ENCODE measurements around the gene CFDP1. TPM values are rescaled to one million over a fixed set of nuclear protein-coding genes. Genes with fewer than 3 reads are reported as not detected.

The CFDP1 gene
- total RNA-seq, 1 donor = 41.3 TPM

GRCh38 chr16:75475420-75475847 is 42.1 kb upstream of the CFDP1 start:
- Histone ChIP-seq H3K79me2 (ENCODE audit: insufficient read depth, low read length) (no peaks in the 10 kb centered on the region), H2AFZ (ENCODE audit: low read length) (no peak overlapping the region), H3K4me1 (ENCODE audit: insufficient read depth, low read length) (no peaks in the 10 kb centered on the region), H3K4me3 (ENCODE audit: insufficient read depth, low read length) (no peak overlapping the region), H3K27me3 (ENCODE audit: insufficient read depth, low read length) (no peaks in the 10 kb centered on the region), H4K20me1 (ENCODE audit: insufficient read depth, low read length) (no peaks in the 10 kb centered on the region), H3K4me2 (ENCODE audit: insufficient read depth, low read length) (no peak overlapping the region), H3K9me3 (ENCODE audit: low read depth, low read length) (no peaks in the 10 kb centered on the region), H3K36me3 (ENCODE audit: insufficient read depth, low read length) (no peaks in the 10 kb centered on the region), H3K27ac (ENCODE audit: low read depth, low read length) (no peak overlapping the region)
- no peak for DNase-seq (ENCODE audit: insufficient read length, low spot score, missing footprints)
- TF ChIP-seq CTCF (IDR thresholded peaks at IDR 0.05; ENCODE audit: extremely low read depth, low read depth, low read length) = no peak

DNA sequence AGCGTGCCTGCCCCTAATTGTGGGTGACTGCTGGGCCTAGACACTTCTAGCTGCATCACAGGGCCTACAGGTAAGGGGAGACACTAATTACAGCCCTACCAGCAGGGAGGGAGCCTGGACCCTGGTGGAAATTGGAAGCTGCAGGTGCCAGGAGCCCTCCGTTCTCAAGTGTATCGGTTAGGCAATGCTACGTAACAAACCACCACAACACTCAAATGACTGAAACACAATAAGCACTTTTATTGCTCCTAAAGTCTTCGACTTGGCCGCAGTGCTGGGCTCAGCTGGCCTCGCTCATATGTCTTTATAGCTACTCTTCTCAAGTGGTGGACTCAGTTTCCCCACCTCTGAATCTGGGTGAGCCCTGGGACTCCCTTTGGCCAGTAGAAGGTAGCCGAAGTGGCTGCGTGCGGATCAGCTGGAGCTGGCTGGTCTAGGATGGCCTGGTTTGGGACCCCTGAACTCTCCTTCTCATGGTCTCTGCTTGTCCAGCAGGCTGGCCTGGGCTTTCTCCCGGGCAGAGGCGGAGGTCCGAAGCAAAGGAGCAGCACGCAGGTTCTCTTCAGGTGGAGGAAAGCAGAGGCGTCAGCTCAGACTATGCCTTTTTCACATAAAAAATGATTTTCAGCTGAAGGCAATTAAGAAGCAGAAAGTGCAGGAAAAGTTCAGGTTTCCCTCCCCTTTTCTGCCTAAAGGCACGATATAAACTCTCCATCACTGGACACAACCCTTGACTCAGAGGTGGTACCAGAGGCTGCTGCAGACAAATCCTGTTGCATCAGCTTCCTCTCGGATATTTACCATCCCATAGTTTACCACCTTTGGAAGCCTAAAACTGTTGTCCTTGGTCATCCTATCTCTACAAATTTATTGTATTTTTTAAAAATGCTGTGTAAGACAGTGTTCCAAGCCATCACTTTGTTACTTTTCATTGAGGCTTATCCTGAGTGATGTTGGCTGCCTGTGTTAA is 39.9 kb upstream of the CFDP1 start:
- H3K36me3 ChIP-seq (ENCODE audit: insufficient read depth, low read length) = no peaks in the 10 kb centered on the region
- no peak for TF ChIP-seq CTCF (IDR thresholded peaks at IDR 0.05; ENCODE audit: extremely low read depth, low read depth, low read length)
- no peaks in the 10 kb centered on the region for H3K79me2 ChIP-seq (ENCODE audit: insufficient read depth, low read length)
- H3K4me1 ChIP-seq (ENCODE audit: insufficient read depth, low read length) = no peaks in the 10 kb centered on the region
- H3K27me3 ChIP-seq (ENCODE audit: insufficient read depth, low read length) = no peaks in the 10 kb centered on the region
- H4K20me1 ChIP-seq (ENCODE audit: insufficient read depth, low read length) = no peaks in the 10 kb centered on the region
- no peak overlapping the region for H3K27ac ChIP-seq (ENCODE audit: low read depth, low read length)
- H2AFZ ChIP-seq (ENCODE audit: low read length) = no peak overlapping the region
- no peak overlapping the region for H3K4me3 ChIP-seq (ENCODE audit: insufficient read depth, low read length)
- no peaks in the 10 kb centered on the region for H3K9me3 ChIP-seq (ENCODE audit: low read depth, low read length)
- no peak overlapping the region for H3K4me2 ChIP-seq (ENCODE audit: insufficient read depth, low read length)
- no peak for DNase-seq (ENCODE audit: insufficient read length, low spot score, missing footprints)

DNA sequence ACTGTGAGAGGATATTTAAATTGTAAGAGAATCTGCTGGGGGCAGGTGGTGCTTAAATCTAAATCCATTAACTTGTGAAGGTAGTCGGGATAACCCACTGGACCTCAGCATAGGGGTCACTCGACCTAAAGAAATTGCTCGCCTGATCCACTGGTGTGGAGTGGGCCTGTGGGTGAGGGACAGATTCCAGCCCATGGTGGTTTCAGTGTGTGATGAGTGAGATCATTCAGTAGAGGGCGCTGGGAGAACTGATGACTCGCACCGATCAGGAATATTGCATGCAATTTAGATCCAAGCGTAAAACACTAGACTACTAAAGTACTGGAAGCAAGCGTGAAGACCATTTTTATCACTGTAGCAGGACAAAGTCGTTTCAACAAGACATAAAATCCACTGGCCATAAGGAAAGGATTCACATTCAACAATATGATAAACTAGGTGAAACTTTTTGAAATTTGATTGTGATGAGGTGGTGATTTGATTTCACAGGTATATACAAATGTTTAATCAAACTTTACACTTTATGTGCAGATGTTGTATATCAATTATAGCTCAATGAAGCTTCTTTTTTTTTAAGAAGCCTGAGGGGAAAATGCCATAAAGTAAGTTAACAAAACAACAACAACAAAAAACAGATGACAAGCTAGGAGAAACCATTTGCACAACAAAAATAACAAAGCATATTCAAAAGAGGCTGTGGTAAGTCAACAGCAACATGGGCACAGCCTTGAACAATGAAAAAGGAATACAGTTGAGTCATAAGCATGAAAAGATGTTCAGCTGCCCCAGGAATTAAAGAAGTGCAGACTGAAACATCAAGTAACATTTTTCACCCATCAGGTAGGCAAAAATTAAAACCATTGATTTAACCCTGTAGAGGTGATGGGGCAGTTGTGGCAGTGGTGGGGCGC is 38.7 kb upstream of the CFDP1 start:
- peak; percentile 99 for DNase-seq (ENCODE audit: insufficient read length, low spot score, missing footprints)
- Histone ChIP-seq H3K4me1 (ENCODE audit: insufficient read depth, low read length) (no peaks in the 10 kb centered on the region), H3K9me3 (ENCODE audit: low read depth, low read length) (no peaks in the 10 kb centered on the region), H3K4me3 (ENCODE audit: insufficient read depth, low read length) (no peak overlapping the region), H3K79me2 (ENCODE audit: insufficient read depth, low read length) (no peaks in the 10 kb centered on the region), H4K20me1 (ENCODE audit: insufficient read depth, low read length) (no peaks in the 10 kb centered on the region), H3K27me3 (ENCODE audit: insufficient read depth, low read length) (no peaks in the 10 kb centered on the region), H3K4me2 (ENCODE audit: insufficient read depth, low read length) (no peak overlapping the region), H3K36me3 (ENCODE audit: insufficient read depth, low read length) (no peaks in the 10 kb centered on the region), H2AFZ (ENCODE audit: low read length) (no peak overlapping the region), H3K27ac (ENCODE audit: low read depth, low read length) (no peak overlapping the region)
- peak; percentile 81 for TF ChIP-seq CTCF (IDR thresholded peaks at IDR 0.05; ENCODE audit: extremely low read depth, low read depth, low read length)

Measured in osteoblast (primary cell).